Naive thymus-derived CD8-positive, alpha-beta T cell (primary cell): Measurements from ENCODE around the gene GRB2. TPM values are rescaled to one million over a fixed set of nuclear protein-coding genes. Genes with fewer than 3 reads are reported as not detected.

Source experiments
- ATAC-seq, 2 donors: fragments of 150-1000 bp; cut with Tn5 transposase in 1 of 2; sonication (Bioruptor Pico), chemical (Tn5 transposase) in 1 of 2; 1 replicate in 1 of 2; 2 replicates in 1 of 2; pipeline ENCODE4 v1.10.0; 2021; ENCODE audit warnings: mild to moderate bottlenecking in 2 of 2, moderate library complexity in 2 of 2
- POLR2A ChIA-PET: fragments of 350-600 bp; sonication (Branson Sonifier 250); formaldehyde crosslinking; loops from one replicate; lab custom pipeline; 2021; ENCODE audit warnings: antibody characterized with exemption; lab: Charles Lee
- DNase-seq, 10 donors: peaks; one replicate each; pipeline versions ENCODE4 v3.0.0 to v3.0.0-alpha.2; 2020 to 2022
- H3K27ac Mint-ChIP-seq, 10 donors: one replicate each; pipeline ENCODE4 v1.8.0; 2020 to 2022; ENCODE audit warnings: mild to moderate bottlenecking in 10 of 10, mixed read lengths in 10 of 10, moderate library complexity in 4 of 10, inconsistent platforms in 1 of 10
- H3K27me3 Mint-ChIP-seq, 5 donors: one replicate each; pipeline ENCODE4 v1.8.0; 2021 to 2022; ENCODE audit warnings: mixed read lengths in 5 of 5
- H3K36me3 Mint-ChIP-seq, 3 donors: one replicate each; pipeline ENCODE4 v1.8.0; 2020 to 2022; ENCODE audit warnings: mixed read lengths in 3 of 3, mild to moderate bottlenecking in 2 of 3, inconsistent platforms in 1 of 3
- H3K4me1 Mint-ChIP-seq, 4 donors: one replicate each; pipeline ENCODE4 v1.8.0; 2021 to 2022; ENCODE audit warnings: mixed read lengths in 4 of 4
- H3K4me3 Mint-ChIP-seq, 10 donors: one replicate each; pipeline ENCODE4 v1.8.0; 2020 to 2022; ENCODE audit warnings: mild to moderate bottlenecking in 10 of 10, mixed read lengths in 10 of 10, moderate library complexity in 6 of 10, inconsistent platforms in 1 of 10
- H3K9me3 Mint-ChIP-seq, 9 donors: one replicate each; pipeline ENCODE4 v1.8.0; 2020 to 2022; ENCODE audit warnings: mixed read lengths in 9 of 9, mild to moderate bottlenecking in 3 of 9, inconsistent platforms in 1 of 9, moderate library complexity in 1 of 9
- polyA plus RNA-seq, 3 donors: library from polyadenylated mRNA; unstranded; fragments of 300-500 nt; fragmentation: Illumina TruSeq; gene quantifications; one replicate each; pipeline ENCODE4 v1.2.3, GENCODE V29; 2021
- total RNA-seq, 8 experiments: library from RNA in 2 of 8; stranded (reverse) in 2 of 8; gene quantifications; one replicate each; pipeline ENCODE4 v1.2.3 and lab custom pipeline; 2021 to 2026

GRB2 gene
- total and polyA plus RNA-seq, 5 experiments from 2014 or later: 130 to 162 (median 145) TPM

DNA sequence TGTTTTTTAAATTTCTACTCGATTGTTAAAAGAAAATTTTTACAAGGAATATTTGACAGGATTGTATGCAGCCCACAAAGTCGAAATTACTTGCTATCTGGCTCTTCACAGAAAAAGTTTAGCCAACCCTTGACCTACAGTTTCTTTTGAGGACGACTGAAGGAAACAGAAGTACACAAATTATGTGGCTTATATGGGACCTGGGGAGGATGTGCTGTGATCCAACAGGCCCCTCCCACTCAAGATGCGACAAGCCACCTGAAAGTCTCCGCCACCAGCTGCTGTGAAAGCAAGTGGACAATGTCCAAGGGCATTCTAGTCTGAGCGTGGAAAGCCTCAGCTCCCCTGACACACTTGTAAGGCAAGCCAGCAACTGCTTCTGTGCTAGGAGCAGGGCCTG lies 73.8 kb downstream of the GRB2 start:
- Mint-ChIP-seq H3K36me3 (peaks cover 0 to 33% (median 0%) of the 10 kb centered on the region in 3 donors), H3K4me1 (peaks cover 18 to 80% (median 55%) of the 10 kb centered on the region in 4 donors), H3K4me3 (peak overlapping the region in 3 of 10 donors; percentile 14 to 34 (median 32)), H3K27me3 (no peaks in the 10 kb centered on the region), H3K27ac (peak overlapping the region in 9 of 10 donors; percentile 25 to 82 (median 60)), H3K9me3 (no peaks in the 10 kb centered on the region)
- ATAC-seq: no peak
- POLR2A ChIA-PET: no interaction called here
- no peak for DNase-seq

DNA sequence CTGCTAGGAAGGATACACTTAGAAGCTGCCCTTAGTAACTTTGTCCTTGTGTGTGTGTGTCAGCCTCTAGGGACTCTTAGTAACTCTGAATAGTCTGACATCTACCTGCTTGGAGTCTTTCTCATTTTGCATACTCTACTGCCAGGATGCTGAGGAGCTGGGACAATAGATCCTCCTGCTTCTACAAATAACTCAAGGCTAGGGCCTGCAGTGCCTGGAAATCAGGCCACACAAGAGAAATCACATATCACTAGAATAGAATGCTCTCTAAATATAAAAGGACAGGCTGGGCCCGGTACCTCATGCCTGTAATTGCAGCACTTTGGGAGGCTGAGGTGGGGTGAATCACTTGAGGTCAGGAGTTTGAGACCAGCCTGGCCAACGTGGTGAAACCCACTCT lies 77.7 kb downstream of the GRB2 start:
- H3K4me1 Mint-ChIP-seq: peaks cover 10 to 83% (median 47%) of the 10 kb centered on the region in 4 donors
- no peaks in the 10 kb centered on the region for H3K27me3 Mint-ChIP-seq
- DNase-seq (no peak), ATAC-seq (no peak)
- H3K4me3 Mint-ChIP-seq: no peak overlapping the region
- peak overlapping the region in 8 of 10 donors; percentile 0 to 79 (median 67) for H3K27ac Mint-ChIP-seq
- peaks cover 0 to 62% (median 0%) of the 10 kb centered on the region in 3 donors for H3K36me3 Mint-ChIP-seq
- H3K9me3 Mint-ChIP-seq: no peaks in the 10 kb centered on the region
- POLR2A ChIA-PET: interaction anchor here (0.9 kb wide), 1 partner anchor 10 kb away, joined by 3 read pairs; no protein-coding TSS in a partner anchor

DNA sequence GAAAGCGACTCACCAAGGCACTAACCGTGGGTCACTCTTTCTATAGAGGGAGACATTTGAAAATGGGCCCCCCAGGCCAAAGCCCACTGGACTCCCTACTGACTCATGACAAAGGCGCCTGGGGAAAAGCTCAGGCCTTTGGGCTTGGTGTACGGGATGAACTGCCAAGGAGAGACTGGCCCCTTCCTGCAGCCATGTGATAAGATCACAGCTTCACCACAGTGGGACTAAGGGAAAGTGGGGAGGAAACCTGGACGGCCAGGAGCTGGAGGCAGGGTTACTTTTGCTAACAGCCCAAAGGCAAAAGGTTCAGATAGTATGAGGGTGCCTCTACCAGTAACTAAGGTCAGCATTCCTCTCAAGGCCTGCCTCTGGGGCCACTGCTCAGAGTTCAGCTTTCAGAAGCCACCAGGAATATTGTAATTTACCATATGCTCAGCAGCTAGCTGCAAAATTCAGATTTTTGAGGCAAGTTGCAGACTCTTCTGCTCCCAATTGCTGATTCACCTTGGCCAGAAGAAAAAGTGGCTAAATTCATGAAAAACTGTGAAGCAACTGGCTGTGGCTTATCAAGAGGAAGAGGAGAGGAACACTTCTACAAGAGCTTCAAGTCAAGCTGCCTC lies 79.1 kb downstream of the GRB2 start:
- POLR2A ChIA-PET: interaction anchor here (0.6 to 1.8 kb wide), 5 partner anchors 10 to 1264 kb away, joined by 3 to 8 read pairs (median 4); partner anchors contain the start of gene GRB2
- ATAC-seq: no peak
- Mint-ChIP-seq H3K27me3 (no peaks in the 10 kb centered on the region), H3K36me3 (peaks cover 0 to 63% (median 0%) of the 10 kb centered on the region in 3 donors), H3K4me1 (peaks cover 5 to 70% (median 38%) of the 10 kb centered on the region in 4 donors), H3K4me3 (no peak overlapping the region), H3K27ac (peak overlapping the region; percentile 25 to 88 (median 72)), H3K9me3 (no peaks in the 10 kb centered on the region)
- no peak for DNase-seq

DNA sequence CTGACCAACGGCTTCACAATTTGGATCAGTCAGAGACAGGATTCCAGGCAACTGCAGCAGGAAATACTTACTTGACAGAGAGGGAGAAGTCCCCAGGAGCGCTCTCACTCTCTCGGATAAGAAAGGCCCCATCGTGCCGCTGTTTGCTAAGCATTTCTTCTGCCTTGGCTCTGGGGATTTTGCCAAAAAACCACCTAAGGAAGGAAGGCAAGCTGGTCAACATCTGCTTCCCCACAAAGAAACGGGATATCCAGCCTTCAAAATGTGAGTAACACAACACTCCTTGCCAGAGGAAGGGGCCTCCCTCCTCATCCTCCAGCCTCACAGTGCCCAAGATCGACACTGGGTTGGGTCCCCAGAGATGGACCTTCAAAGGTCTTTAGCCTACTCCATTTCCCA lies 79.7 kb downstream of the GRB2 start:
- no peak overlapping the region for H3K4me3 Mint-ChIP-seq
- no peaks in the 10 kb centered on the region for H3K9me3 Mint-ChIP-seq
- DNase-seq (no peak), ATAC-seq (no peak)
- POLR2A ChIA-PET: interaction anchor here (1.6 to 1.8 kb wide), 2 partner anchors 11 to 12 kb away, joined by 4 to 8 read pairs; no protein-coding TSS in a partner anchor
- peak overlapping the region; percentile 25 to 88 (median 72) for H3K27ac Mint-ChIP-seq
- no peaks in the 10 kb centered on the region for H3K27me3 Mint-ChIP-seq
- peaks cover 0 to 62% (median 4%) of the 10 kb centered on the region in 3 donors for H3K36me3 Mint-ChIP-seq
- peaks cover 5 to 65% (median 36%) of the 10 kb centered on the region in 4 donors for H3K4me1 Mint-ChIP-seq

DNA sequence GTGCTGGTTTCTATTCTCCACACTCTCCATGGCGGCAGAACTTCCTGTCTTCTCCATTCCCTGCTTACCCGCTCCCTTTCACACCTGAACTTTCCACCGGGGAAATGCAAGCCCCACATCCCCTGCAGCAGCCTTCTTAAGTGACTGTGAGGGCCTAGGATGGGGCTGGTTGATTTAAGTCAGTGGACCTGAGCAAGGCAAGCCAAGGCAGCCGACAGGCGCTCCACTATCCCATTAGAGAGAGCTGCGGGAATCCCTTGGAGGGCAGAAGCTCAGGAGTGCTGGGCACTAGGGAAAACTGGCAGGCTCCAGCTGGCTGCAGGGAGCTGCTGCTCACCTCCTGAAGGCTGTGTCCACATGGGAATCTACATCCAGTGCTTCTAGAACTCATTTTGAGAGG lies 80.1 kb downstream of the GRB2 start:
- Mint-ChIP-seq H3K9me3 (no peaks in the 10 kb centered on the region), H3K4me1 (peaks cover 5 to 61% (median 34%) of the 10 kb centered on the region in 4 donors), H3K27ac (peak overlapping the region in 9 of 10 donors; percentile 17 to 88 (median 74)), H3K4me3 (peak overlapping the region in 1 of 10 donors; percentile 4), H3K36me3 (peaks cover 0 to 62% (median 4%) of the 10 kb centered on the region in 3 donors), H3K27me3 (no peaks in the 10 kb centered on the region)
- ATAC-seq (no peak), DNase-seq (no peak)
- POLR2A ChIA-PET: interaction anchor here (1.6 kb wide), 1 partner anchor 11 kb away, joined by 4 read pairs; no protein-coding TSS in a partner anchor

DNA sequence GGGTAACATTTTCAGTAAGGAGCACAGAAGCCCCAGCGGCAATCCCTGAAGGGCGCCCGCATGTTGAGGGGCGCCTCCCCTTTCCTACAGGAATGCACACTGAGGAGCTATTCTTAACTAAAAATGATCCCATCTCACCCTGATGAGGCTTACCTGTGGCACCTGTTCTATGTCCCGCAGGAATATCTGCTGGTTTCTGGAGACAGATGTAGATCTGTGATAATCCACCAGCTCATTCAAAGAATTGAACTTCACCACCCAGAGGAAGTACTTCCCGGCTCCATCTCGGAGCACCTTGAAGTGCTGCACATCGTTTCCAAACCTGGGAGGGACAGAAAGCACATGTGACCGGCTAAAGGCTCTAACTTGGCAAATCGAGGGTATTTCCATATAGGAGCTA lies 84.0 kb downstream of the GRB2 start:
- POLR2A ChIA-PET: interaction anchor here (0.8 to 2.4 kb wide), 6 partner anchors 23 to 94 kb away, joined by 3 to 7 read pairs (median 4); partner anchors contain the start of gene MIF4GD
- Mint-ChIP-seq H3K4me1 (peaks cover 5 to 41% (median 23%) of the 10 kb centered on the region in 4 donors), H3K27me3 (no peaks in the 10 kb centered on the region), H3K27ac (no peak overlapping the region), H3K36me3 (peaks cover 0 to 77% (median 6%) of the 10 kb centered on the region in 3 donors), H3K4me3 (no peak overlapping the region), H3K9me3 (no peaks in the 10 kb centered on the region)
- DNase-seq: no peak
- ATAC-seq: no peak

DNA sequence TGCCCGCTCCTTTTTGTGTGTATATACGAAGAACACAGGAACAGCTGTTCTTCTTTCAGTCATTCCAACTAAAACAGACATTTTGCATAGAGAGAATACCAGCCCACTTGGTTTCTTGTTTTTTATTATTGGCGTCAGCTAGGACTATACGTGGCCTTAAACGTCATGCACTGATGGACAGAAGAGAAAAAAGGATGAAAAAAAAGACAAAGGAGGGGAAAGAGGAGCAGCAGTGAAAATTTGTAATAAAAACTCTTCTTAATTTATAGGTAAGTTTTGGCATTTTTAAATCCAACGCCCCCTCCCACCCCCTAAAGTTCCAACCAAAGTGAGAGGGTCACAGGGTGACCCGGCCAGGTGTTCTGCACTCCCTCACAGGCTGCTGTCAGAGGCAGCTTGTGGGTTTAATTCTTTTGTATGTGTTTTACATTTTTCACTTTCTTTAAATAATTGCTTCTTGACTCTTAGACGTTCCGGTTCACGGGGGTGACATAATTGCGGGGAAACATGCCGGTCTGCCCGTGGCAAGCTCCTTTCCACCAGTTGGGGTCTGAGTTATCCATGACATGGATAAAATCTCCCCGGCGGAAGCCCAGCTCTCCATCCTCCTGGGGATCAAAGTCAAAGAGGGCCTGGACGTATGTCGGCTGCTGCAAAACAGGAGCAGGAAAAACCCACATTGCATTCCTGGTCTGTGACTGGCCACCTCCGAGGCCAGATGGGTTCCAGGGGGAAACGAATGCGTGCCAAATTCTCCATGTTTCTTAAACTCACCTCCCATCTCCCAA lies 85.4 kb downstream of the GRB2 start:
- Mint-ChIP-seq H3K27ac (peak overlapping the region in 2 of 10 donors; percentile 61 to 64), H3K4me3 (no peak overlapping the region), H3K9me3 (no peaks in the 10 kb centered on the region), H3K36me3 (peaks cover 0 to 67% (median 6%) of the 10 kb centered on the region in 3 donors), H3K27me3 (no peaks in the 10 kb centered on the region), H3K4me1 (peaks cover 3 to 29% (median 9%) of the 10 kb centered on the region in 4 donors)
- no peak for DNase-seq
- POLR2A ChIA-PET: interaction anchor here (0.5 to 2.4 kb wide), 5 partner anchors 11 to 79 kb away, joined by 3 to 9 read pairs (median 4); partner anchors contain the start of gene MIF4GD
- no peak for ATAC-seq

DNA sequence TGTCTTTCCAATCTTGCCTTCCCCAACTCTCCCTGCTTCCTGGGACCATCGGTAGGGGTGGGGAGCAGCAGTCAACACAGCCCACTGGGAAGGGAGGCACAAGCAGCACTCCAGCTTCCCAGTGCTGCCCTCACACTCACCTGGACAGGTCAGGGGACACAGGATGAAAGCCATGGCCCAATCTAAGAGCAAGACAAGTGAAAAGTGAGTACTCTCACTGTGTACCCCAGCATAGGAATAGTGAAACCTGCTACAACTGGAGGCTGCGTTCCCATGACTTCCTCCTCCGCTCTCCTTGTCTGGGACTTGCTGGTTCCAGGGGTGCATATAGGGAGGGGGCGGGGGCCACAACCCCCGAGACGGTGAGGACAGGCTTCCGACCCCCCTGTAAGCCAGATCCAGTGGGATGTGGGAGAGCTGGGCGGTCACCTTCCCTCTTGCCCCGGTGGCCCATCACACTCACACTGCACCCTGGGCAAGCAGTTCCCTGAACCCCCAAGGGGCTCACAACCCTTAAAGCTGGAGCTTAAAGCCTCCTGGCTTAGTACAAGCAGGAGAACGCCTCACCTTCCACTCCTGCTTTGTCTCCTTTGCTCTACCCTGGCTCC lies 86.8 kb downstream of the GRB2 start:
- POLR2A ChIA-PET: interaction anchor here (0.7 to 1.0 kb wide), 2 partner anchors 11 to 28 kb away, joined by 3 read pairs; no protein-coding TSS in a partner anchor
- ATAC-seq: no peak
- H3K36me3 Mint-ChIP-seq: peaks cover 0 to 56% (median 6%) of the 10 kb centered on the region in 3 donors

DNA sequence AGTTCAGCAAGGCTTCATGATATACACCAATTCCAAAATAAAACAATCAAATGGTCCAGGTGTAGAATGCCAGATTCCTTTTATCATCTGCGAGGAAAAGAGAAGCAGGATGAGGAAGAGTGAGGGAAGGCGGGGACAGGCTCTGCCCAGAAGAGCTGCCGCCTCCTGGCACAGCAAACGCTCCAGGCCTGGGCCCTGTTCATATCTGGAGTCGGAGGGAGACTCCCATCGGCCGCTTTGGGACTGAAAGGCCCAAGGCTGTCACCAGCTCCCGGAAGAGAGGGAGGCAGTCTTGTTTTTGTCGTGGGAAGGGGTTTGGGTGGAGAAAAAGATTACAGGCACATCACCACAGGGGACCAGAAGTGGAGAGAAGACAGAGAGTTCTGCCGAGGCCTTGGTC lies 87.3 kb downstream of the GRB2 start:
- H3K27me3 Mint-ChIP-seq: no peaks in the 10 kb centered on the region
- H3K4me1 Mint-ChIP-seq: peaks cover 4 to 20% (median 8%) of the 10 kb centered on the region in 4 donors
- no peak overlapping the region for H3K4me3 Mint-ChIP-seq
- H3K9me3 Mint-ChIP-seq: no peaks in the 10 kb centered on the region
- ATAC-seq (no peak), DNase-seq (no peak)
- peak overlapping the region in 3 of 10 donors; percentile 9 to 76 (median 48) for H3K27ac Mint-ChIP-seq
- H3K36me3 Mint-ChIP-seq: peaks cover 0 to 52% (median 6%) of the 10 kb centered on the region in 3 donors
- POLR2A ChIA-PET: interaction anchor here (1.0 kb wide), 1 partner anchor 27 kb away, joined by 3 read pairs; no protein-coding TSS in a partner anchor

More for the DNA sequence above, 86.8 kb downstream of the GRB2 start:
- H3K4me1 Mint-ChIP-seq: peaks cover 4 to 24% (median 10%) of the 10 kb centered on the region in 4 donors
- H3K27me3 Mint-ChIP-seq: no peaks in the 10 kb centered on the region
- H3K4me3 Mint-ChIP-seq: no peak overlapping the region
- no peaks in the 10 kb centered on the region for H3K9me3 Mint-ChIP-seq
- DNase-seq: no peak
- peak overlapping the region in 4 of 10 donors; percentile 9 to 48 (median 19) for H3K27ac Mint-ChIP-seq

DNA sequence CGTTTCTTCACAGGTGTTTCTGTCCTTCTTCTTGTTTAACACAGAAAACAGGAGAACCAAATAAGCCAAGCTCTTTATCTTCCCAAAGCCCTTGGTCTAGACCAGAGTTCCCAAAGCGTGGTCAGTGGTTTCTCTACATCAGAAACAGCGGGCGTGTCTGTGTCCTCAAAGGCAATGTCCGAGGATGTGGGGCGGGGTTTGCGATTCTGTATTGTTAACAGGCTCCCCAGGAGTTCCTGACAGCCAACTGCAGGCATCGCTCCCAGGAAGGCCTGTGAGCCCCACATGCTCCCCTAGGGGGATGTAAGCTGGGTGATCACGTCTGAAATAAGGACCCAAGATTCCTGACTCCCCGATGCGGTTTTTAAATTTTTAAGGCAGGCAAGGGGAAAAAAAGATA lies 87.8 kb downstream of the GRB2 start:
- Mint-ChIP-seq H3K4me1 (peaks cover 3 to 17% (median 7%) of the 10 kb centered on the region in 4 donors), H3K9me3 (no peaks in the 10 kb centered on the region), H3K4me3 (no peak overlapping the region), H3K27me3 (no peaks in the 10 kb centered on the region), H3K27ac (peak overlapping the region in 7 of 10 donors; percentile 3 to 76 (median 48)), H3K36me3 (peaks cover 0 to 46% (median 6%) of the 10 kb centered on the region in 3 donors)
- POLR2A ChIA-PET: interaction anchor here (1.4 kb wide), 1 partner anchor 28 kb away, joined by 3 read pairs; the partner anchor contains the start of gene SLC25A19
- DNase-seq: no peak
- ATAC-seq: no peak

DNA sequence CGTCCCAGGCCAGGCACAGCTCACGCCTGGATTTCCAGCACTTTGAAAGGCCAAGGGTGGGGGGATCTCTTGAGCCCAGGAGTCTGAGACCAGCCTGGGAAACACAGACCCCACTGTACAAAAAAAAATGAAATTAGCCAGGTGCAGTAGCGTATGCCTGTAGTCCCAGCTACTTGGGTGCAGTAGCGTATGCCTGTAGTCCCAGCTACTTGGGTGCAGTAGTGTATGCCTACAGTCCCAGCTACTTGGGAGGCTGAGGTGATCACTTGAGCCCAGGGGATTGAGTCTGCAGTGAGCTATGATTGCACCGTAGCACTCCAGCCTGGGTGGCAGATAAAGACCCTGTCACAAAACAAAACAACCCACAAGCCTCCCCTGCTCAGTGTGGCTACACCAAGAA lies 89.2 kb downstream of the GRB2 start:
- Mint-ChIP-seq H3K4me3 (no peak overlapping the region), H3K36me3 (peaks cover 0 to 37% (median 6%) of the 10 kb centered on the region in 3 donors), H3K27me3 (no peaks in the 10 kb centered on the region), H3K4me1 (peaks cover 3 to 31% (median 12%) of the 10 kb centered on the region in 4 donors), H3K9me3 (no peaks in the 10 kb centered on the region), H3K27ac (peak overlapping the region in 3 of 10 donors; percentile 24 to 56 (median 53))
- ATAC-seq: no peak
- POLR2A ChIA-PET: interaction anchor here (1.0 to 1.4 kb wide), 2 partner anchors 27 to 94 kb away, joined by 3 to 6 read pairs; partner anchors contain the start of gene SLC25A19
- DNase-seq: no peak
